GM18505 (cell line): Measurements from ENCODE around the gene WDR45B.

Experiments
- ATAC-seq: cut with Tn5 transposase; IDR thresholded peaks from one replicate; pipeline ENCODE4 v1.9.1; 2021; ENCODE audit not compliant: unreplicated experiment
- POLR2A ChIP-seq: IDR thresholded peaks from 4 replicates; pipeline ENCODE4 v1.6.1; 2011; ENCODE audit warnings: borderline replicate concordance; ENCODE audit not compliant: insufficient read depth, insufficient read length; ENCODE audit errors: extremely low read depth

Gene WDR45B

DNA sequence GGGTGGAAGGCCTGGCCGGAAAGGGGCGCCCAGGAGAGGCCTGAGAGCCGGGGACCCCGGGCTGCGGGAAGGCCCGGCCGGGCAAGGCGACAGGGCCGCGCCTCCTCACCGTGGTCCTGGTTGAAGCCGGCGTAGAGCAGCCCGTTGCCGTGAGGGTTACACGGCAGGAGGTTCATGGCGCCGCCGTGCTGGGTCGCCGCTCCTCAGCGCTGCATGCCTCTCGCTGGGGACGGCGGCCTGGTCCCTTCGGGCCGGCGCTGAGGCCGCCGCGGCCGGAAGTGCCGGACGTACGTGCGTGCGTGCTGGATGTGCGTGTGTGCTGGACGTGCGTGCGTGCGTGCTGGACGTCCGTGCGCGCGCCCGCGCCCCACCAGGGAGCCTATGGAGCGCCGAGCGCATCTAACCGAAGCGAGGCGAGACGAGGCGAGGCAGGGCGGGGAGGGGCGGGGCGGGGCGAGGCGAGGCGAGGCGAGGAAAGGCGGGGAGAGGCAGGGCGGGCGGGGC lies at the start of gene WDR45B:
WDR45B (minus strand) TSS at position 280 of the 504 bp plus-strand sequence; CDS start at position 176, 104 bp downstream.
- TF ChIP-seq POLR2A: peak; percentile 95

DNA sequence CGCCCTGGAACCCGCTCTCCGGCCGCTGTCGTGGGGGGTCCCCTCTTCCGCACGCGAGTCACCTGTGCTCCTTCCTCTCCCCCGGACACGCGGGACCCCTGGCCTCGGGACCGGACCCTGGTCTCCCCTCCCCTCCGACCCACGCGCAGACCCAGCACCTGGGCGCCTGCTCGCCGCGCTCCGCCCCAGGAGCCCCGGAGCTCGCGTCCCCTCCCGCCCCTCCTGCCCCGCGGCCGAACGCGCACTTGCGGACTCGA lies 49.5 kb upstream of the WDR45B start:
- no peak for ATAC-seq

More for the DNA sequence above, at the start of gene WDR45B:
- peak; percentile 83 for ATAC-seq

GRCh38 chr17:82696916-82697807 lies 48.9 kb upstream of the WDR45B start:
- TF ChIP-seq POLR2A: no peak
- ATAC-seq: no peak

More for the DNA sequence above, 49.5 kb upstream of the WDR45B start:
- TF ChIP-seq POLR2A: no peak

DNA sequence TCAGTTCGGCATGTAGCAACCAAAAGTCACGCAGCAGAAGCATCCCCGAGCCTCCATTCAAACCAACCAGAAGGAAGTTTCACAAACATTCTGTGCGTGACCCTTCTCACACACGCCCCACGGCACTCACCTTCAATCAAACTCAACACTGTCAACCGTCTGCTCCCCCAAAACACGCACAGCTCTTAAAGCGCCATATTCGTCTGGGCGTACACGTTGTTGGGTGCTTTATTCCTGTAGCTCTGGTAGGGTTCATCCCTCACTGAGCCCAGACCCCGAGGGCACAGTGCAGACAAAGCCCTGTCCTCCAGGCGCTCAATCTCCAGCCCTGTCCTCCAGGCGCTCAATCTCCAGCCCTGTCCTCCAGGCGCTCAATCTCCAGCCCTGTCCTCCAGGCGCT lies 48.0 kb upstream of the WDR45B start:
- TF ChIP-seq POLR2A: no peak
- no peak for ATAC-seq

GRCh38 chr17:82694647-82695046 lies 46.4 kb upstream of the WDR45B start:
- TF ChIP-seq POLR2A: no peak
- no peak for ATAC-seq

DNA sequence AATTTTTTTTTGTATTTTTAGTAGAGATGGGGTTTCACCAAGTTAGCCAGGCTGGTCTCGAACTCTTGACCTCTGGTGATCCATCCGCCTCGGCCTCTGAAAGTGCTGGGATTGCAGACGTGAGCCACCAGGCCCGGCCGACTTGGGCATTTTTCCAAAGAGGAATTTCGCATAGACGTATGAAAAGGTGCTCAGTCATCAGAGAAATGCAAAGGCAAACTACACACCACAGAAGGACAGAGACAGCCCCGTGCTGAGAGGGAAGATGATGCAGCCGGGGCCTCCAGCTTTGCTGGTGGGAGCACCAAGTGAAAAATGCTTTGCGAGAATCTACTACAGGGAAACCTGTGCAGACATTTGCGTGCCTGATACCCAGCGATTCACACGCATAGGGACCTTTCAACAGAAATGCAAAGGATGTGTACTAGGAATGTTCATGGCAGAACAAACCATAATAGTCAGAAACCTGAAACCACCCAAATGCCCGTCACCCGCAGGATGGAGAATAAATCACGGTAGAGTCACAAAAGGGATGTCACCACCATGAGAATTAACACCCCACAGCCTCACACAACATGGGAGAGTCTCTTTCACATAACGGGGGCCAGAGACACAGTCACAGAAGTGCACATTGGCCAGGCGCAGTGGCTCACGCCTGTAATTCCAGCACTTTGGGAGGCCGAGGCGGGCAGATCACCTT lies 45.1 kb upstream of the WDR45B start:
- ATAC-seq: no peak
- TF ChIP-seq POLR2A: no peak

GRCh38 chr17:82692268-82692667 lies 44.0 kb upstream of the WDR45B start:
- TF ChIP-seq POLR2A: no peak
- no peak for ATAC-seq

GRCh38 chr17:82691714-82692113 lies 43.5 kb upstream of the WDR45B start:
- TF ChIP-seq POLR2A: no peak
- ATAC-seq: no peak

- no peak for ATAC-seq
- no peak for TF ChIP-seq POLR2A
Observed at GRCh38 chr17:82690786-82691489, 42.7 kb upstream of the WDR45B start.

- no peak for TF ChIP-seq POLR2A
- ATAC-seq: no peak
Observed at GRCh38 chr17:82689077-82689476, 40.8 kb upstream of the WDR45B start.

GRCh38 chr17:82687871-82688270 lies 39.6 kb upstream of the WDR45B start:
- TF ChIP-seq POLR2A: no peak

GRCh38 chr17:82687375-82687861 lies 39.2 kb upstream of the WDR45B start:
- no peak for TF ChIP-seq POLR2A
- ATAC-seq: no peak

More at GRCh38 chr17:82687871-82688270, 39.6 kb upstream of the WDR45B start:
- no peak for ATAC-seq

GRCh38 chr17:82686366-82687324 lies 38.4 kb upstream of the WDR45B start:
- no peak for ATAC-seq
- no peak for TF ChIP-seq POLR2A

GRCh38 chr17:82685291-82685690 lies 37.0 kb upstream of the WDR45B start:
- no peak for TF ChIP-seq POLR2A
- no peak for ATAC-seq
